ENCODE measurements around the gene TOM1.

Gene TOM1

GRCh38 chr22:35307892-35308291 is 8.2 kb downstream of the TOM1 start:
- no peak for DNase-seq

- DNase-seq = no peak
These were observed 8.9 kb downstream of the TOM1 start for GRCh38 chr22:35308480-35309021.

- no peak for DNase-seq
These were observed 11.2 kb downstream of the TOM1 start for GRCh38 chr22:35310556-35311550.

- DNase-seq = no peak
These were observed 11.9 kb downstream of the TOM1 start for GRCh38 chr22:35311551-35311999.

GRCh38 chr22:35312198-35313059 is 12.7 kb downstream of the TOM1 start:
- DNase-seq = no peak

DNA sequence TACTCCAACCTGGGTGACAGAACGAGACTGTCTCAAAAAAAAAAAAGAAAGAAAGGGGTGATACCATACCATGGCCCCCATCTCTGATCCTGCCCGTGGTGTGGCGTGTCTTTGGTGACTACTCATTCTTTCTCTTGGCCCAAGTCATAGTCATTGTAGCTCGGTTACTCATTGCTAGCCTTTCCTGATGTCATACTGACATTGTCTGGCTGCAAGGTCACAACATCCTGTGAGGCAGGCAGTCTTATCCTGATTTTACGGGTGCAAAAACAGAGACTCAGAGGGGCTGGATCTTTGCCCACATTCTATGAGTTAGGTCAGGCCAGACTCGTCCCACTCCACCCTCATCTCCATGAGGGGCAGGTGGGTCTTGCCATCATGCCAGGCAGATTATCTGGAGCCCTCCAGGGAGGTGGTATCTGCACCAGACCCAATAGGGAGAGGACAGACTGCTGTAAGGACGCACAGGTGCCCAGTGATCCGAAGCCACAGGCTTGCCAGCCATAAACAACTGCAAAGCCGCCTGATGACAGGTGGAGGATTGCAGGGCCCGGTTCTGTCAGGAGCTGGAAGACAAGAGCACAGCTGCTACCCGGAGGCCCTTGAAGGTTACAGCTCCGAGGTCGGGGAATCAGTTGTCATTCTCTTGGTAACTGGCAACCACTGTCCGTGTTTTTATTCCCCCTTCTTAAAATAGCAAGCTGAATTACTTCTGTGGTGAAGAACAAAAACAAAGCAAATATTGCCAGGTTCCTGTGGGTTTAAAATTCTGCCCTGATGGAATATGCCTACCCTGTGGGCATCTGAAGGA is 13.8 kb downstream of the TOM1 start:
- no peak for DNase-seq

DNA sequence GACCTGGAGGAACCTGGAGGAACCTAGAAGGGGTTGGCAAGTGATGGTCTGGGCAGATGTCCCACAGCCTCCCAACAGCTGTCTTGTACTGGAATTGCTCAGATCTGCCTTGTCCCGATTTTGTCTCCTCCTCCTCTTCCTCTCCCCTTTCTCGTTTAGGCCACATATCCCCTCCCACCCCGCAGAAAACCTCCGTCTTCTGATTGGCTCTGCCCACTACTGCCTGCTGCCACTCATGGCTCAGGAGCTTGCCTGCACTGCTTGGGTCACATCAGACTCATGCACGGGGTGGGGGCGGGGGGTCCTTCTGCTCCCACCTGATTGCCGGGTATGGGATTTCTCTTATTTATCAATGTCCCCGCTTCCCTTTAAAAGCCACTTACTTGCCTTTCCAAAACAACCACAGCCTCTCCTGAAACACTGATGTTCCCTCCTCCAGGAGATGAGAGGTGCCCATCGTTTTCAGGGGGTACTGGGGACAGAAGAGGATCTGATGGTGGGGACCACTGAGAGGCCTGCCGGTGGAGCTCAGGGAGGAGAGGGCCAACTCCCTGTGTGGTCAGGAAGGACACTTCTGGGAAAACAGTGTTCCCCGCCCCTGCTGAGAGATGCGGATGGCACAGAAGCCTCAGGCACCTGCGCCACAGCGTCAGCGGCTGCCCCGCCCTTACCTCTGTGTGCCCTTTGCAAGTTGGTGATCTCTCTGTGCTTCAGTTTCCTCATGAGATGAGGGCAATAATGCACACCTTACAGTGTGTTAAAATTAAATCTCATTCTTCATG is 14.7 kb downstream of the TOM1 start:
- DNase-seq = no peak

DNA sequence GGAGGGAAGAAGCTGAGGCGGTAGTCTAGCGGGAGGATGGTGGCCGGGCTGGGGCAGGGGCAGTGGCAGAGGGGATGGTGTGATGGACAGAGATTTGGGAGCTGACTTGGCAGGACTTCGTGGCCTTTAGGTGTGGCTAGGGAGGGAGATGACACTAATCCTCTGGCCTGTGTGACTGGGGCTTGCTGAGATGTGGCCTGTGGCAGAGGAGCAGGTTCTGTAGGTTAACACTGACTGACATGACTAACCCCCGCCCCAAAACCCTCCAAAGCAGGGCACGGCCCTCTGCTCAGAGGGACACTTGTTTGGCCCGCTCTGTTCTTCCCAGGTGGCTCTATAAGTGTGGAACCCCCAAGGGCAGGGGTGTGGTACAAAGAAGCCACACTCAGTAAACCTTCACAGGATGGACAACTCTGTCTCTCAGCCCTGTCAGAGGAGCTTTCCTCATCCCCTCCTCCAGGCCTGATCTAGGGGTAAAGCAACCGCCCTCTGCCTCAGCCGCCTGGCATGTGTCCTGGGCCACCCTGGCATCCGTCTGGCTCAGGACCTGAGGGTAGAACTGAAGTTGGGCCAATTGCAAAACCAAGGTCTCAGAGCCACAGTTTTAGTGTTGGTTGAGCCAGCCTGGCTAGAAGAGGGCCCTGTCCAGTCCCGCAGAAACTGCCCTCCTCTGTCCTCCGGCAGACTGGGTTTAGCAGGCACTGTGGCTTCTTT is 15.6 kb downstream of the TOM1 start:
- DNase-seq = no peak

- DNase-seq = no peak
These were observed 16.4 kb downstream of the TOM1 start for GRCh38 chr22:35315855-35316745.

DNA sequence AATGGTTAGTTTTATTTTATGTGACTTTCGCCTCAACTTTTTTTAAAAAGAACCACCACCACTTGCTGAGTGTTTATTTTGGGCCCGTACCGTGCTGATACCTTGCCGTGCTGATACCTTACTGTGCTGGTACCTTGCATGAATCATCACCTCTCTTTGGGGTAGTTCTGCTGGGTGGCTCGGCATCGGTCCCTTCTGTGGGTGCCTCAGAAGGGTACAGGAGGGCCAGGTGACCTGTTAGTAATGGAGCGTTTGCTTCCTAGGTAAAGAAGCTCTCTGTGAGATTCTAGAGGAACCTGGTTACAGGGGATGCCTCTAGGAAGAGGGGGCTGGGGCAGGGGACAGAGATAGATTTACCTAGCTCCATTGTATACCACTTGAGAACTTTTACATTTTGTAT is 17.1 kb downstream of the TOM1 start:
- DNase-seq = no peak

DNA sequence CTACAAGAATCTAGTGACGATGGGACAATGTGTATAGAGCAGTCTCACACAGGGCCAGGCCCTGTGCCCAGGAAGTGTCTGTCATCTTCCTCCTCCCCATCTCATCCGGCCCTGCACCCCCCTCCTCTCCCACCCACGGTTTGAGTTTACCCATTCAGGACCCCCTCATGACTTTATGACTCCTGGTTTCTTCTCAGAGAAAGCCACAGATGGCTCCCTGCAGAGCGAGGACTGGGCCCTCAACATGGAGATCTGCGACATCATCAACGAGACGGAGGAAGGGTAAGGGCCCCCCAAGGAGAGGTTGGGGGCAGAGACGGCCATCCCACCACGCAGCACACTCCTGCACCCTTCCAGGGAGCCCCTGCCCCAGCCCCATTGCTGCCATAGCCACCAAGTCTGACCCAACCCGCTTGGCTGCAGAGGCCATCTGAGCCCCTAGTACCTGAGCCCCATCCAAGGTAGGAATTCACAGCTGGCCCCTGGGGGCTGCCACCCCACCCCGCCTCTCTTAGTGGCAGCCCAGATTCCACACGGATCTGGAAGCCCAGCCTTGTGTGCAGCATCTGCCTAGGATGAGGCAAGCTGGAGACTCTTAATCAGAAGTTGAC is 18.1 kb downstream of the TOM1 start:
- DNase-seq = no peak

GRCh38 chr22:35318346-35319215 is 18.9 kb downstream of the TOM1 start:
- no peak for DNase-seq

DNA sequence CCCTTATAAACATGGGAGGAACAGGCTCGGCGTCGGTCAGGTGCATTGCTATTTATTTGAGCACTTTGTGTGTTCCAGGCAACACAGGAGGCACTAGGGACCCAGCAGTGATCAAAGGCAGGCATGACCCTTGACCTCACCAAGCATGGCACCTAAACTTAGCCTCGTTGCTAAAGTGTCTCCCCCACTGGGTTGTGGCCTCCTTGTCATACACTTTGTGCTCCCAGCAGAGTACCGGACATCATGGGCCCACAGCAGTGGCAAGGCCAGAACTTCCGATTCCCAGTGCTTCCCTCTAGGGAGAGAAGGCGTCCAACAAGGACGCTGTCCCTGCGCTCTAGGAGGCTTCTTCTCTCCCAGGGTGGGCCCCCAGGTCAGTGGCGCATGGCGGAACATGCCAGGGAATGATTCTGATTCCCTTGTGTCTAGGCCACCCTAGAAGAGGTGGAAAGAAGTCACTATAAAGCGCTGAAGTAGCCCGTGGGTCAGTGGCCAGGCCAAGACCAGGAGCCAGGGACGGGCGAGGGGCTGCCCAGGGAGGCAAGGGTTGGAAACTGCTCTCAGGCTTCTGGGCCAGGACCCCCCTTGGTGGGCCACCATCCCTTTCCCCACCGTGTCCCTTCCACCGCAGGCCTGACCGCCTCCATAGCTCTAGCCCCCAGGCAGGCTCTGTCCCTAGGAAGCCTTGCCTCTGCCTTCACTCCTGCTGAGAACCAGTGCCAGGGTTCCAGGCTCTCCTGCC is 19.7 kb downstream of the TOM1 start:
- DNase-seq = no peak

- DNase-seq = no peak
These were observed 22.4 kb downstream of the TOM1 start for GRCh38 chr22:35322126-35322525.

DNA sequence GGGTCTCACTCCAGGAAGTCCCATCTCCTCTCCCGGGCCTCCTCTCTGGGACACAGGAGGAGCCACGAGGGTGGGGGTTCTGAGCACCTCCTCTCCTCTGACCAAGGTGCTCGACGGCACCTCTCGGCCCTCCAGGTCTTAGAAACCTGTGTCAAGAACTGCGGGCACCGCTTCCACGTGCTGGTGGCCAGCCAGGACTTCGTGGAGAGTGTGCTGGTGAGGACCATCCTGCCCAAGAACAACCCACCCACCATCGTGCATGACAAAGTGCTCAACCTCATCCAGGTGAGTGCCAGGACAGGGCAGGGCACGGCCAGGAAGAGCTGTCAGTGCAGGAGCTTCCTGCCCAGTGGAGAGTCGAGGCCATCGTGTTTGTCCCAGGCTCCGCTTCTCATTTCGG is 23.2 kb downstream of the TOM1 start:
- DNase-seq = no peak

DNA sequence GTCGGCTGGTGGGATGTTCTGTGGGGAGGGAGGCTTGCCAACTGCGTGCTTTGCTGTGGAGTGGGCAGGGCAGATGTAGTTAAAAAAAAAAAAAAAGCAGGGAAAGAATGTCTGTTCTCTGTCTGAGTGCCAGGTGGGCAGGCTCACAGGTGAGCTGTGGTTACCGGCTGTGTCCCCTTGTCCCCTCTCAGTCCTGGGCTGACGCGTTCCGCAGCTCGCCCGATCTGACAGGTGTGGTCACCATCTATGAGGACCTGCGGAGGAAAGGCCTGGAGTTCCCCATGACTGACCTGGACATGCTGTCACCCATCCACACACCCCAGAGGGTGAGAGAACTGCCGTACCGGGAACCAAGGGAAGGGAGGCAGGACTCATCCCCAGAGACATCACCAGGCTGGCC is 23.6 kb downstream of the TOM1 start:
- no peak for DNase-seq

GRCh38 chr22:35324067-35324466 is 24.4 kb downstream of the TOM1 start:
- DNase-seq = no peak

DNA sequence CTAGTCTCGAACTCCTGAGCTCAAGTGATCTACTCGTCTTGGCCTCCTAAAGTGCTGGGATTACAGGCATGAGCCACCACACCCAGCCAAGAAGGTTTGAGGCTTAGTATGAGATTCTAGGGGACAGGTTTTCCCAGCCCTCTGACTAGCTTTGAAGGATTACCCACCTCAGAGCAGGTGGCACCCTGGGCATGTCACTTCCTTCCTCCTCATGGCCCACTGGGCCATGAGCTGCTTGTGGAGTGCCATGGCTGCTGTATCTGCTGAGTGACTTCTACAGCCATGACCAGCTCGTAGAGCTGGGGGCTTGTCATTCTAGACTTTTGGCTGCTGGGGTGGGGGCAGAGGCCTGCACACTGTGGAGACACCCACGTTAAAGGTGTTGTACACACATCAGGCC is 25.1 kb downstream of the TOM1 start:
- no peak for DNase-seq
